GM18505 (cell line): ENCODE data around the gene KRT39.

Experiments
- ATAC-seq: cut with Tn5 transposase; IDR thresholded peaks from one replicate; pipeline ENCODE4 v1.9.1; 2021; ENCODE audit not compliant: unreplicated experiment
- POLR2A ChIP-seq: IDR thresholded peaks from 4 replicates; pipeline ENCODE4 v1.6.1; 2011; ENCODE audit warnings: borderline replicate concordance; ENCODE audit not compliant: insufficient read depth, insufficient read length; ENCODE audit errors: extremely low read depth

KRT39 gene

GRCh38 chr17:40916366-40916765, 50.4 kb downstream of the KRT39 start:
- no peak for ATAC-seq

GRCh38 chr17:40915721-40916256, 51.0 kb downstream of the KRT39 start:
- no peak for TF ChIP-seq POLR2A
- no peak for ATAC-seq

More at GRCh38 chr17:40916366-40916765, 50.4 kb downstream of the KRT39 start:
- no peak for TF ChIP-seq POLR2A

- ATAC-seq: no peak
- TF ChIP-seq POLR2A: no peak
Measured at GRCh38 chr17:40915199-40915661, 51.5 kb downstream of the KRT39 start.

GRCh38 chr17:40914075-40914855, 52.5 kb downstream of the KRT39 start:
- no peak for ATAC-seq

GRCh38 chr17:40912486-40913210, 54.1 kb downstream of the KRT39 start:
- ATAC-seq: no peak
- no peak for TF ChIP-seq POLR2A

More at GRCh38 chr17:40914075-40914855, 52.5 kb downstream of the KRT39 start:
- no peak for TF ChIP-seq POLR2A

- no peak for ATAC-seq
- TF ChIP-seq POLR2A: no peak
Measured at GRCh38 chr17:40910441-40910841, 56.3 kb downstream of the KRT39 start.

GRCh38 chr17:40909755-40910154, 57.0 kb downstream of the KRT39 start:
- no peak for ATAC-seq
- no peak for TF ChIP-seq POLR2A

GRCh38 chr17:40909351-40909750, 57.4 kb downstream of the KRT39 start:
- TF ChIP-seq POLR2A: no peak
- no peak for ATAC-seq
